H9 (cell line): ENCODE results near the gene GUCY2F. TPM values are rescaled to one million over a fixed set of nuclear protein-coding genes. Genes with fewer than 3 reads are reported as not detected.

ENCODE experiments used
- DNase-seq: peaks from one replicate; pipeline ENCODE4 v3.0.0-alpha.2; 2017
- H2AFZ ChIP-seq: one replicate; pipeline ENCODE4 v1.6.1; 2013; ENCODE audit warnings: mild to moderate bottlenecking, low read length, control low read depth, moderate library complexity
- H2AK5ac ChIP-seq: 2 replicates; pipeline ENCODE4 v1.6.1; 2013; ENCODE audit warnings: low read length, control low read depth, mixed read lengths; ENCODE audit not compliant: insufficient read length
- H2BK120ac ChIP-seq: one replicate; pipeline ENCODE4 v1.6.1; 2013; ENCODE audit warnings: low read depth, mild to moderate bottlenecking, low read length, control low read depth, inconsistent platforms; ENCODE audit not compliant: poor library complexity, severe bottlenecking
- H2BK12ac ChIP-seq: 2 replicates; pipeline ENCODE4 v1.6.1; 2013; ENCODE audit warnings: low read length, control low read depth, mixed read lengths, low read depth; ENCODE audit not compliant: insufficient read length
- H2BK15ac ChIP-seq: 2 replicates; pipeline ENCODE4 v1.6.1; 2013; ENCODE audit warnings: low read depth, low read length, control low read depth
- H2BK20ac ChIP-seq: one replicate; pipeline ENCODE4 v1.6.1; 2013; ENCODE audit warnings: low read depth, mild to moderate bottlenecking, low read length, control low read depth, inconsistent platforms; ENCODE audit not compliant: poor library complexity, severe bottlenecking
- H2BK5ac ChIP-seq: 2 replicates; pipeline ENCODE4 v1.6.1; 2013; ENCODE audit warnings: low read length, control low read depth, mixed read lengths; ENCODE audit not compliant: insufficient read length
- H3K14ac ChIP-seq: 2 replicates; pipeline ENCODE4 v1.6.1; 2013; ENCODE audit warnings: low read length, control low read depth; ENCODE audit not compliant: insufficient read depth
- H3K18ac ChIP-seq: 2 replicates; pipeline ENCODE4 v1.6.1; 2013; ENCODE audit warnings: low read depth, mild to moderate bottlenecking, mixed read lengths, low read length, control low read depth; ENCODE audit not compliant: insufficient read length
- H3K23ac ChIP-seq: 2 replicates; pipeline ENCODE4 v1.6.1; 2013; ENCODE audit warnings: low read length, control low read depth, mixed read lengths, low read depth; ENCODE audit not compliant: insufficient read length
- H3K23me2 ChIP-seq: 2 replicates; pipeline ENCODE4 v1.6.1; 2013; ENCODE audit warnings: low read depth, mild to moderate bottlenecking, mixed read lengths, low read length, control low read depth; ENCODE audit not compliant: insufficient read length, poor library complexity, severe bottlenecking
- H3K27ac ChIP-seq: 2 replicates; pipeline ENCODE4 v1.5.1; 2013; ENCODE audit warnings: low read length, control low read depth, mixed read lengths, low read depth; ENCODE audit not compliant: insufficient read length
- H3K27me3 ChIP-seq: 2 replicates; pipeline ENCODE4 v1.6.1; 2013; ENCODE audit warnings: low read length, control low read depth, inconsistent platforms; ENCODE audit not compliant: insufficient read depth
- H3K4ac ChIP-seq: 2 replicates; pipeline ENCODE4 v1.6.1; 2013; ENCODE audit warnings: low read depth, mild to moderate bottlenecking, control low read depth, inconsistent platforms, low read length, moderate library complexity
- H3K4me1 ChIP-seq: 2 replicates; pipeline ENCODE4 v1.6.1; 2013; ENCODE audit warnings: low read length, control low read depth, inconsistent platforms; ENCODE audit not compliant: insufficient read depth
- H3K4me2 ChIP-seq: 2 replicates; pipeline ENCODE4 v1.6.1; 2013; ENCODE audit warnings: low read length, control low read depth, mixed read lengths; ENCODE audit not compliant: insufficient read length, insufficient read depth
- H3K56ac ChIP-seq: 2 replicates; pipeline ENCODE4 v1.6.1; 2013; ENCODE audit warnings: low read depth, mild to moderate bottlenecking, mixed read lengths, low read length, control low read depth; ENCODE audit not compliant: insufficient read length
- H3K79me1 ChIP-seq: 2 replicates; pipeline ENCODE4 v1.6.1; 2013; ENCODE audit warnings: low read depth, mild to moderate bottlenecking, moderate library complexity, low read length, control low read depth, inconsistent platforms; ENCODE audit not compliant: insufficient read depth, poor library complexity, severe bottlenecking
- H3K79me2 ChIP-seq: 2 replicates; pipeline ENCODE4 v1.6.1; 2013; ENCODE audit warnings: low read length, control low read depth, inconsistent platforms; ENCODE audit not compliant: insufficient read depth
- H3K9ac ChIP-seq: 2 replicates; pipeline ENCODE4 v1.6.1; 2013; ENCODE audit warnings: low read length, control low read depth, mixed read lengths; ENCODE audit not compliant: insufficient read length; ENCODE audit errors: extremely low read depth
- H3K9me3 ChIP-seq: one replicate; pipeline ENCODE4 v1.6.1; 2013; ENCODE audit warnings: low read depth, low read length, inconsistent platforms; ENCODE audit not compliant: control insufficient read depth
- H3T11ph ChIP-seq: one replicate; pipeline ENCODE4 v1.6.1; 2013; ENCODE audit warnings: mild to moderate bottlenecking, low read length, control low read depth, inconsistent platforms
- H4K20me1 ChIP-seq: one replicate; pipeline ENCODE4 v1.6.1; 2013; ENCODE audit not compliant: control insufficient read depth, insufficient read length, insufficient read depth
- H4K5ac ChIP-seq: 2 replicates; pipeline ENCODE4 v1.6.1; 2013; ENCODE audit warnings: low read depth, mild to moderate bottlenecking, mixed read lengths, low read length, control low read depth; ENCODE audit not compliant: insufficient read length
- H4K8ac ChIP-seq: replicated peaks from 2 replicates; pipeline ENCODE4 v1.6.1; 2013; ENCODE audit warnings: low read length, control low read depth, mixed read lengths, low read depth; ENCODE audit not compliant: insufficient read length
- H4K91ac ChIP-seq: 2 replicates; pipeline ENCODE4 v1.6.1; 2013; ENCODE audit warnings: low read depth, mild to moderate bottlenecking, moderate library complexity, mixed read lengths, low read length, control low read depth; ENCODE audit not compliant: insufficient read length
- H3K27ac Mint-ChIP-seq, 3 experiments: 2 replicates in 2 of 3; 3 replicates in 1 of 3; pipeline ENCODE4 v1.8.0; 2020 to 2021; ENCODE audit warnings: mixed read lengths in 3 of 3, mild to moderate bottlenecking in 1 of 3, moderate library complexity in 1 of 3
- H3K27me3 Mint-ChIP-seq: 2 replicates; pipeline ENCODE4 v1.8.0; 2021; ENCODE audit warnings: low read depth, mild to moderate bottlenecking, moderate library complexity, mixed read lengths
- H3K36me3 Mint-ChIP-seq, 3 experiments: 2 replicates in 2 of 3; 3 replicates in 1 of 3; pipeline ENCODE4 v1.8.0; 2020 to 2021; ENCODE audit warnings: low read depth in 3 of 3, mixed read lengths in 3 of 3; ENCODE audit not compliant: insufficient read depth in 1 of 3
- H3K4me1 Mint-ChIP-seq, 2 experiments: 2 replicates each; pipeline ENCODE4 v1.8.0; 2020; ENCODE audit warnings: mixed read lengths in 2 of 2
- H3K4me3 Mint-ChIP-seq, 2 experiments: 2 replicates in 1 of 2; 3 replicates in 1 of 2; pipeline ENCODE4 v1.8.0; 2020 to 2021; ENCODE audit warnings: mild to moderate bottlenecking in 2 of 2, mixed read lengths in 2 of 2, moderate library complexity in 1 of 2
- H3K9me3 Mint-ChIP-seq, 2 experiments: 2 replicates in 1 of 2; 3 replicates in 1 of 2; pipeline ENCODE4 v1.8.0; 2020; ENCODE audit warnings: mild to moderate bottlenecking in 2 of 2, mixed read lengths in 2 of 2, moderate library complexity in 1 of 2
- WGBS: extraction: QIAGEN DNeasy Blood & Tissue Kit; methylation state at CpG from one replicate; pipeline ENCODE4 v1.1.7; 2013; ENCODE audit warnings: missing lambda C conversion rate, low lambda C conversion rate, mixed read lengths; ENCODE audit not compliant: insufficient read length; ENCODE audit errors: extremely low coverage; 5-methylcytosine and 5-hydroxymethylcytosine counted together
- total RNA-seq: library from RNA; stranded (reverse); gene quantifications from 2 replicates; pipeline ENCODE4 v1.2.1, GENCODE V29; 2021
- TF ChIP-seq, protein P1 (sequence below): fragments of 200-600 bp; sonication (generic); conservative IDR thresholded peaks from 3 replicates; pipeline ENCODE4 v1.8.0; 2021; ENCODE audit warnings: antibody characterized with exemption, mild to moderate bottlenecking

GUCY2F gene
- total RNA-seq, 1 experiment from 2014 or later = 0.11 TPM

GRCh38 chrX:109360301-109360700 is 121.6 kb downstream of the GUCY2F start:
- Histone ChIP-seq H2AK5ac (no peak overlapping the region), H3K23ac (no peak overlapping the region), H3K18ac (no peak overlapping the region), H3K9me3 (no peaks in the 10 kb centered on the region), H2BK15ac (no peak overlapping the region), H4K91ac (no peak overlapping the region), H3K4me1 (no peaks in the 10 kb centered on the region; the same call in 1 of the 2 replicates), H3K56ac (no peak overlapping the region), H3K9ac (no peak overlapping the region), H3K27me3 (no peaks in the 10 kb centered on the region), H4K5ac (no peak overlapping the region), H2BK120ac (no peak overlapping the region), H3K79me2 (no peaks in the 10 kb centered on the region), H3K79me1 (no peaks in the 10 kb centered on the region), H4K8ac (no peak overlapping the region), H3K4me2 (no peak overlapping the region), H2AFZ (no peak overlapping the region), H3K27ac (no peak overlapping the region), H2BK12ac (no peak overlapping the region), H2BK20ac (no peak overlapping the region), H2BK5ac (no peak overlapping the region), H3K14ac (no peak overlapping the region), H3T11ph (no peak overlapping the region), H3K23me2 (no peaks in the 10 kb centered on the region), H4K20me1 (no peaks in the 10 kb centered on the region), H3K4ac (no peak overlapping the region)
- Mint-ChIP-seq H3K9me3 (peaks cover 0 to 7% of the 10 kb centered on the region in 2 experiments; a peak in 2 of 5 replicates), H3K27ac (no peak overlapping the region), H3K27me3 (no peaks in the 10 kb centered on the region), H3K4me3 (no peak overlapping the region), H3K4me1 (peaks cover 5 to 10% of the 10 kb centered on the region in 2 experiments), H3K36me3 (no peaks in the 10 kb centered on the region; a peak in 2 of 7 replicates)
- no peak for DNase-seq
- TF ChIP-seq, protein P1, sequence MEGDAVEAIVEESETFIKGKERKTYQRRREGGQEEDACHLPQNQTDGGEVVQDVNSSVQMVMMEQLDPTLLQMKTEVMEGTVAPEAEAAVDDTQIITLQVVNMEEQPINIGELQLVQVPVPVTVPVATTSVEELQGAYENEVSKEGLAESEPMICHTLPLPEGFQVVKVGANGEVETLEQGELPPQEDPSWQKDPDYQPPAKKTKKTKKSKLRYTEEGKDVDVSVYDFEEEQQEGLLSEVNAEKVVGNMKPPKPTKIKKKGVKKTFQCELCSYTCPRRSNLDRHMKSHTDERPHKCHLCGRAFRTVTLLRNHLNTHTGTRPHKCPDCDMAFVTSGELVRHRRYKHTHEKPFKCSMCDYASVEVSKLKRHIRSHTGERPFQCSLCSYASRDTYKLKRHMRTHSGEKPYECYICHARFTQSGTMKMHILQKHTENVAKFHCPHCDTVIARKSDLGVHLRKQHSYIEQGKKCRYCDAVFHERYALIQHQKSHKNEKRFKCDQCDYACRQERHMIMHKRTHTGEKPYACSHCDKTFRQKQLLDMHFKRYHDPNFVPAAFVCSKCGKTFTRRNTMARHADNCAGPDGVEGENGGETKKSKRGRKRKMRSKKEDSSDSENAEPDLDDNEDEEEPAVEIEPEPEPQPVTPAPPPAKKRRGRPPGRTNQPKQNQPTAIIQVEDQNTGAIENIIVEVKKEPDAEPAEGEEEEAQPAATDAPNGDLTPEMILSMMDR = no peak
- WGBS = no CpG with 5 or more reads among the region's 3 CpGs
